Measurements from ENCODE around the gene SNRNP25. TPM values are rescaled to one million over a fixed set of nuclear protein-coding genes. Genes with fewer than 3 reads are reported as not detected.
A peak's percentile ranks its signal among the peaks of the same experiment; 100 is the strongest.

The SNRNP25 gene
- total RNA-seq, 3 donors from 2014 or later: 18.8 to 24.9 (median 20.6) TPM

DNA sequence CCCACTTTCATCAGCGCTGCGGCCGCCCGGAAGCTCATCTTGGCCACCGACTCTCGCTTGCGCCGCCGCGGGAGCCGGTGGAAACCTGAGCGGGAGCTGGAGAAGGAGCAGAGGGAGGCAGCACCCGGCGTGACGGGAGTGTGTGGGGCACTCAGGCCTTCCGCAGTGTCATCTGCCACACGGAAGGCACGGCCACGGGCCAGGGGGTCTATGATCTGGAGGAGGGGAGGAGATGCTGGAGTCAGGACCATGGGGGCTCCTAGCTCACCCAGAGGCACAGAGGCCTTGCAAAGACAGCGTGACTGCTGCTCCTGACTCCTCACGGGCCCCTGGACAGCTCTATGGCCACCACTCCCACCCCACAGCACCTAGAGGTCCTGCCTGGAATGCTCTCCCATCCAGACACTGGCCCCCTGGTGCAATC lies 9.4 kb downstream of the SNRNP25 start:
- no peak overlapping the region for H3K4me3 ChIP-seq
- TF ChIP-seq, protein P1, sequence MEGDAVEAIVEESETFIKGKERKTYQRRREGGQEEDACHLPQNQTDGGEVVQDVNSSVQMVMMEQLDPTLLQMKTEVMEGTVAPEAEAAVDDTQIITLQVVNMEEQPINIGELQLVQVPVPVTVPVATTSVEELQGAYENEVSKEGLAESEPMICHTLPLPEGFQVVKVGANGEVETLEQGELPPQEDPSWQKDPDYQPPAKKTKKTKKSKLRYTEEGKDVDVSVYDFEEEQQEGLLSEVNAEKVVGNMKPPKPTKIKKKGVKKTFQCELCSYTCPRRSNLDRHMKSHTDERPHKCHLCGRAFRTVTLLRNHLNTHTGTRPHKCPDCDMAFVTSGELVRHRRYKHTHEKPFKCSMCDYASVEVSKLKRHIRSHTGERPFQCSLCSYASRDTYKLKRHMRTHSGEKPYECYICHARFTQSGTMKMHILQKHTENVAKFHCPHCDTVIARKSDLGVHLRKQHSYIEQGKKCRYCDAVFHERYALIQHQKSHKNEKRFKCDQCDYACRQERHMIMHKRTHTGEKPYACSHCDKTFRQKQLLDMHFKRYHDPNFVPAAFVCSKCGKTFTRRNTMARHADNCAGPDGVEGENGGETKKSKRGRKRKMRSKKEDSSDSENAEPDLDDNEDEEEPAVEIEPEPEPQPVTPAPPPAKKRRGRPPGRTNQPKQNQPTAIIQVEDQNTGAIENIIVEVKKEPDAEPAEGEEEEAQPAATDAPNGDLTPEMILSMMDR (IDR thresholded peaks at IDR 0.05): no peak
- intact Hi-C loops (cut with DNase I, micrococcal nuclease): no loop called here
- no peak for ATAC-seq
- DNase-seq: no peak
- H3K36me3 ChIP-seq (ENCODE audit: low read depth): no peaks in the 10 kb centered on the region
- peaks cover 4% of the 10 kb centered on the region for H3K4me1 ChIP-seq (ENCODE audit: low read depth)
- no peaks in the 10 kb centered on the region for H3K9me3 ChIP-seq

DNA sequence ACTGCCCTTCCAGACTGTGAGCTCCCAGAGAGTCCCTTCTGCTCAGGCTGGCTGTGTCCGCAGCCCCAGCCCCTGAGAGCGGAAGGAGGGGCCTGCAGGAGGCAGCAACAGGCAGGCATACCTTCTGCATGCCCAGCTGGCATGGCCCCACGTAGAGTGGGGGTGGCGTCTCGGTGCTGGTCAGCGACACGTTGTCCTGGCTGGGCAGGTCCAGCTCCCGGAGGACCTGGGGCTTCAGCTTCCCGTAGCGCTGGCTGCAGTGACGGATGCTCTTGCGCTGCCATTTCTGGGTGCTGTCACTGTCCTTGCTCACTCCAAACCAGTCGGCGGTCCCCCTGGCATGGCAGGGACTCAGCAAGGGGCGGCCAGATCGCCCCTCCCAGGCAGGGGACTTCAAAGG lies 9.8 kb downstream of the SNRNP25 start:
- Histone ChIP-seq H3K36me3 (ENCODE audit: low read depth) (no peaks in the 10 kb centered on the region), H3K4me1 (ENCODE audit: low read depth) (peaks cover 4% of the 10 kb centered on the region), H3K9me3 (no peaks in the 10 kb centered on the region), H3K4me3 (no peak overlapping the region)
- no peak for DNase-seq
- TF ChIP-seq, protein P1 (IDR thresholded peaks at IDR 0.05): no peak
- ATAC-seq: no peak
- intact Hi-C loops (cut with DNase I, micrococcal nuclease): no loop called here

GRCh38 chr16:63998-64913 lies 10.6 kb downstream of the SNRNP25 start:
- ATAC-seq (no peak), DNase-seq (no peak)
- H3K4me3 ChIP-seq: no peak overlapping the region
- TF ChIP-seq, protein P1 (IDR thresholded peaks at IDR 0.05): no peak
- peaks cover 4% of the 10 kb centered on the region for H3K4me1 ChIP-seq (ENCODE audit: low read depth)
- H3K9me3 ChIP-seq: no peaks in the 10 kb centered on the region
- no peaks in the 10 kb centered on the region for H3K36me3 ChIP-seq (ENCODE audit: low read depth)
- intact Hi-C loops (cut with DNase I, micrococcal nuclease): no loop called here

- TF ChIP-seq, protein P1 (IDR thresholded peaks at IDR 0.05): no peak
- no peak overlapping the region for H3K4me3 ChIP-seq
- H3K36me3 ChIP-seq (ENCODE audit: low read depth): no peaks in the 10 kb centered on the region
- H3K9me3 ChIP-seq: no peaks in the 10 kb centered on the region
- H3K4me1 ChIP-seq (ENCODE audit: low read depth): peaks cover 4% of the 10 kb centered on the region
- DNase-seq: no peak
- intact Hi-C loops (cut with DNase I, micrococcal nuclease): no loop called here
- no peak for ATAC-seq
These were observed 11.3 kb downstream of the SNRNP25 start for GRCh38 chr16:64914-65255.

GRCh38 chr16:65745-66144 lies 12.1 kb downstream of the SNRNP25 start:
- intact Hi-C loops (cut with DNase I, micrococcal nuclease): no loop called here
- Histone ChIP-seq H3K4me3 (no peak overlapping the region), H3K9me3 (no peaks in the 10 kb centered on the region), H3K4me1 (ENCODE audit: low read depth) (peaks cover 6% of the 10 kb centered on the region), H3K36me3 (ENCODE audit: low read depth) (no peaks in the 10 kb centered on the region)
- TF ChIP-seq, protein P1 (IDR thresholded peaks at IDR 0.05): peak; percentile 90
- DNase-seq: peak; percentile 82 to 92 (median 91)
- ATAC-seq: peak; percentile 90
